ENCODE measurements around the gene MVK.

Gene MVK

GRCh38 chr12:109631302-109631701 lies 57.7 kb downstream of the MVK start:
- DNase-seq (ENCODE audit: low read depth, low spot score), result no peak

GRCh38 chr12:109631751-109632150 lies 58.2 kb downstream of the MVK start:
- no peak for DNase-seq (ENCODE audit: low read depth, low spot score)

GRCh38 chr12:109632342-109632741 lies 58.7 kb downstream of the MVK start:
- DNase-seq (ENCODE audit: low read depth, low spot score), result no peak

- no peak for DNase-seq (ENCODE audit: low read depth, low spot score)
These were observed 62.1 kb downstream of the MVK start for GRCh38 chr12:109635717-109636116.

GRCh38 chr12:109637348-109637747 lies 63.8 kb downstream of the MVK start:
- no peak for DNase-seq (ENCODE audit: low read depth, low spot score)

- no peak for DNase-seq (ENCODE audit: low read depth, low spot score)
These were observed 64.4 kb downstream of the MVK start for GRCh38 chr12:109637996-109638395.

- no peak for DNase-seq (ENCODE audit: low read depth, low spot score)
These were observed 65.1 kb downstream of the MVK start for GRCh38 chr12:109638735-109639134.

GRCh38 chr12:109639151-109639872 lies 65.7 kb downstream of the MVK start:
- DNase-seq (ENCODE audit: low read depth, low spot score), result no peak

- DNase-seq (ENCODE audit: low read depth, low spot score), result no peak
These were observed 67.4 kb downstream of the MVK start for GRCh38 chr12:109640961-109641360.

- DNase-seq (ENCODE audit: low read depth, low spot score), result no peak
These were observed 67.8 kb downstream of the MVK start for GRCh38 chr12:109641422-109641821.

GRCh38 chr12:109642506-109643132 lies 69.0 kb downstream of the MVK start:
- no peak for DNase-seq (ENCODE audit: low read depth, low spot score)

GRCh38 chr12:109645194-109645593 lies 71.6 kb downstream of the MVK start:
- DNase-seq (ENCODE audit: low read depth, low spot score), result no peak

- no peak for DNase-seq (ENCODE audit: low read depth, low spot score)
These were observed 72.1 kb downstream of the MVK start for GRCh38 chr12:109645708-109646107.
